Stimulated activated CD4-positive, alpha-beta T cell treated with anti-CD3 and anti-CD28 coated beads, Interleukin-2, amount 100 ng/mL, for 24 hours (primary cell): Measurements from ENCODE around the gene STX8.
"Not testable (repeated sequence)": the region's sequence is repeated elsewhere in the genome, so short reads cannot be mapped to it uniquely, and the experiment has no call there.

ENCODE experiments used
- DNase-seq, 2 donors: peaks; one replicate each; pipeline ENCODE4 v3.0.0-alpha.2; 2020

Gene STX8, protein sequence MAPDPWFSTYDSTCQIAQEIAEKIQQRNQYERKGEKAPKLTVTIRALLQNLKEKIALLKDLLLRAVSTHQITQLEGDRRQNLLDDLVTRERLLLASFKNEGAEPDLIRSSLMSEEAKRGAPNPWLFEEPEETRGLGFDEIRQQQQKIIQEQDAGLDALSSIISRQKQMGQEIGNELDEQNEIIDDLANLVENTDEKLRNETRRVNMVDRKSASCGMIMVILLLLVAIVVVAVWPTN

DNA sequence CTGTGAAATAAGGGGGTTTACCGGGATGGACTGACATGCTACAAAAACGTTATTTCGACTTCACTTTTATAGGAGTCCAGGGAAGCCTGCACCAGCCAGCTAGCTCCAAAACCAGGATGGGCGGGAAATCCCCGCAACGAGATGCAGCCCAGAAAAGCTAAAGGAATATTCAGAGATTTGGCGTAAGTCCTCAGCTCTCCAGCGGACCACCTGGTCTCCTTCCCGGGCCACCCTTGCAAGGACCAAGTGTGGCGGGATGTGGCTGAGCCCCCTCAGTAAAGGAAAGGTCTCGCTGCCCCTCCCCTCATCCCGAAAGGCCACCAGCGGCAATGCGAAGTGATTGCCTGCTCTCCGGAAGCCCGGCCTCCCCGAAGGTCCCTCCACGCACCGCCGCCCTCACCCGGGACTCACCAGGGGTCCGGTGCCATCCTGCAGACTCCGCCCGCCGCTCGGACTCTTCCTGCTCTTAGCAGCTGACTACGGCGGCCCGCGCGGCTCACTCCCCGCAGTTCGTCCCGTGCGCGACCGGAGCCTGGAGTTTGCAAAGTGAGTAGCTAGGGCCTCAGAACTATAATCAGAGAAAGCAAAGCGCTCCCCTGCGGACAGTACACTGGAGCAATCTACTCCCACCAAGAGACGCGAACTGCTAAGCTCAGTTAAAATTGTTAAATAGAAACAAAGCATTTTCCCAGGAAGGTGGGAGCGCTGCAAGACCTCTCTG is at the start of gene STX8:
STX8 (minus strand) TSS at position 440 of the 721 bp plus-strand sequence; CDS start at position 428, 12 bp downstream.
- DNase-seq = peak; percentile 86 to 89

DNA sequence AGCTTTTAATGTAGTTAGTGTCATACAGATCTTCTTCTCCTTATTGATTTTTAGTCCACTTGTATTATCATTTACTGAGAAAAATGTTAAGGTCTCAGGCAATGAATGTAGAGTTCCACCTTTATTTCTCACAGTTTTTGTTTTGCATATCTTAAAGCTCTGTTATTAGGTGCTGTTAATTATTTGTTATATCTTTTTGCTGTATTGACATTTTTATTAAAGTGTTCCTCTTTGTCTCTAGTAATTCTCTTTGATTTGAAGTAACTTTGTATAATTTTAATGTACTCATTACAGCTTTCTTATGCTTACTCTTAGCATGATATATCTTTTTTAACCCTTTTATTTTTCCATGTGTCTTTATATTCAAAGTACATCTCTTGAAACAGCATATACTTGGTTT is 47.3 kb upstream of the STX8 start:
- no peak for DNase-seq

DNA sequence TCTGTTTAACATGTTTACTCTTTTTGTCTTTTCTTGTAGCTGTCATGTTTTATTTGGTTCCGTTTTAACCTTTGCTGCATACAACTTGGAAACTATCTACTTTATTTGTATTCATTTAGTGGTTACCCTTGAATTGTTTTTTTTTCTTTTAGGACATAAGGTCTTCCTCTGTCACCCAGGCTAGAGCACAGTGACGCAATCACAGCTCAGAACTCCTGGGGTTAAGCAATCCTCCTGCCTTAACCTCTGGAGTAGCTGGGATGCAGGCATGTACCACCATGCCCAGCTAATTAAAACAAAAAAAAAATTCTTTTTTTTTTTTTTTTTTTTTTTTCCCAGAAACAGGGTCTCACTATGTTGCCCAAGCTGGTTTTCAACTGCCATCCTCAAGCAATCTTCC is 39.9 kb upstream of the STX8 start:
- DNase-seq = no peak

DNA sequence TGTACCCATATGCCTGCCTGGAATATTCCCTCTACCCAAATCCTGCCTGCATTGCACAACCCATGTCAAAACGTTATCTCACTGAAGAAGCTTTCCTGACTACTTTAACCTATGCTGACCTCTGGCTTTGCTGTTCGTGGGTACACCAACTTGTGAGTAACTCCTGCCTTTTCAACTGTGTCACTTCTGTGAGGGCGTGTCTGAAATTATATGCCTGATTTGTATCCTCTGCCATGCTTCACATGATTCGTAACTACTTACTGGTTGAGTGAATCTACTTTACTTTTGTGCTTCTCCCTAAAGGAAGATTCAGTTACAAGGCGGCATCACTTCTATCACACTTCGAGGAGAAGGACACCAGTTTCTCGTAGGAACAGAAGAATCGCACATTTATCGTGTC is 36.4 kb upstream of the STX8 start:
- DNase-seq = no peak

DNA sequence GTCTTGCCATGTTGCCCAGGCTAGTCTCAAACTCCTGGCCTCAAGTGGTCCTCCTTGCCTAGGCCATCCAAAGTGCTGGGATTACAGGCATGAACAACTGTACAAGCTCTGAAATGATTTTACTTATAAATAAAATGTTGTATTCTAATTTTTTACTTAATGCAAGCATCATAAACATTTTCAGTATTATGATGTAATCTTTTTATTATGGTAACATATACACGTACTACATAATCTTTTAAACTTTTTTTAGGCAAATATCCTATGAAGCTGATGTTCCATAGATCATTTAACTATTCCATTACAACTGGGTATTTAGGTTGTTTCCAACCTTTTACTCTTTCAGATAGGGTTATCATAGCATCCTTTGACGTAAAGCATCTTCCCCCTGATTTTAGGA is 35.9 kb upstream of the STX8 start:
- no peak for DNase-seq

DNA sequence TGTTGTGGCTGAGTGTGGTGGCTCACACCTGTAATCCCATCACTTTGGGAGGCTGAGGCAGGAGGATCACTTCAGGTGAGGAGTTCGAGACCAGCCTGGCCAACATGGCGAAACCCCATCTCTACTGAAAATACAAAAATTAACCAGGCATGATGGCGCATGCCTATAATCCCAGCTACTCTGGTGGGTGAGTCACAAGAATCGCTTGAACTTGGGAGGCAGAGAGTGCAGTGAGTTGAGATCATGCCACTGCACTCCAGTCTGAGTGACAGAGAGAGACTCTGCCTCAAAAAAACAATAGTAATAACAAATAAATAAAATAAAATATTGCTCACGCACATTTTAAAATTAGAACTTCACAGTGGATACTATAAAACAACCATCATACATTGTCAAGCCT is 31.4 kb upstream of the STX8 start:
- not testable (repeated sequence) for DNase-seq

DNA sequence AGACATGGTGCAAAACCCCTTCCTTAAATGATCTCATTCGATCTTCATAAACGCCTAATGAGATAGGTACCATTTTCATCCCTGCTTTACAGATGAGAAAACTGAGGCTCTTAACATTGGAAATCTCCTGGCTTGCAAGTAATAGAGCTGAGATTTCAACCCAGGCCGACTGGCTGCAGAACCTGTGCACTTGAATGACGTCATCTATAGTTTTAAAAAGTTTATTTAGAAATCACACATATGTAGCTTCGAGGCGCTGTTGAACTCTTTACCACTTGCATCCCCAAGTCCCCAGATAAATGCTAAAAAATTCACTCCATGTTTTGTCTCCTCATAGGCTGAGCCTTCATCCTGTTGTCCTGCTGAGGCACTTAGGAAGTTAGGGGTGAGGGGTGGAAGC is 30.8 kb upstream of the STX8 start:
- no peak for DNase-seq

DNA sequence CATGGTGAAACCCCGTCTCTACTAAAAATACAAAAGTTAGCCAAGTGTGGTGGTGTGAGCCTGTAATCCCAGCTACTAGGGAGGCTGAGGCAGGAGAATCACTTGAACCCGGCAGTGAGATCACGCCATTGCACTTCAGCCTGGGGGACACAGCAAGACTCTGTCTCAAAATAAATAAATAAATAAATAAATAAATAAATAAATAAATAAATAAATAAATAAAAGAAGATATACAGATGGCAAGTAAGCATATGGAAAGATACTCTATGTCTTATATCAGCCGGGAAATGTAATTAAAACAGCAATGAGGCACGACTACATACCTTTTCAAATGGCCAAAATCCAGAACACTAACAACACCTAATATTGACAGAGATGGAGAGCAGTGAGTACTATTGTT is 29.0 kb upstream of the STX8 start:
- DNase-seq = not testable (repeated sequence)

DNA sequence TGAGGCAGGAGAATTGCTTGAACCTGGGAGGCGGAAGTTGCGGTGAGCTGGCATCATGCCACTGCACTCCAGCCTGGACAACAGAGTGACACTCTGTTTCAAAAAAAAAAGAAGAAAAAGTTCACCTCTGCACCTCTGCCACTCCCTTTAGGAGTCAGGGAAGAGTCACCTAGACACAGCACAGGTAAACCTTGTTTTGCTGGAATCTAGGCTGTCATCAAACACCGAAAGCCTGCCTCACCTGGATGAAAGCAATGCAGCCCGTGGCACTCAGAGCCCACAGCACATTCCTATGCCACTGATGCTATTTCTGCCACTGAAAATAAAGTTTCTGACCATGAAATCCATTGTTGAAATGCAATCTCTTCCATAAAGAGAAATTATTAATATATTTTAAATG is 23.0 kb upstream of the STX8 start:
- no peak for DNase-seq

DNA sequence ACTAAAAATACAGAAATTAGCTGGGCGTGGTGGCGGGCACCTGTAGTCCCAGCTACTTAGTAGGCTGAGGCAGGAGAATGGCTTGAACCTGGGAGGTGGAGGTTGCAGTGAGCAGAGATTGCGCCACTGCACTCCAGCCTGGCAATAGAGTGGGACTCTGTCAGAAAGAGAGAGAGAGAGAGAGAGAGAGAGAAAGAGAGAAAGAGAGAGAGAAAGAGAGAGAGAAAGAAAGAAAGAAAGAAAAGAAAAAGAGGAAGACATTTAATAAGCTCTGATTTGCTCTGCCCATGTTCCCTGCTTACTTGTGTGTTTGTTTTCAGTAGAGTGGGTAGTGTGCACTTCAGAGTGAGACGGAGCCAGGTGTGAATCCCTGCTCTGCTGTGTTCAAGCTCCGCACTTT is 22.0 kb upstream of the STX8 start:
- DNase-seq = not testable (repeated sequence)

DNA sequence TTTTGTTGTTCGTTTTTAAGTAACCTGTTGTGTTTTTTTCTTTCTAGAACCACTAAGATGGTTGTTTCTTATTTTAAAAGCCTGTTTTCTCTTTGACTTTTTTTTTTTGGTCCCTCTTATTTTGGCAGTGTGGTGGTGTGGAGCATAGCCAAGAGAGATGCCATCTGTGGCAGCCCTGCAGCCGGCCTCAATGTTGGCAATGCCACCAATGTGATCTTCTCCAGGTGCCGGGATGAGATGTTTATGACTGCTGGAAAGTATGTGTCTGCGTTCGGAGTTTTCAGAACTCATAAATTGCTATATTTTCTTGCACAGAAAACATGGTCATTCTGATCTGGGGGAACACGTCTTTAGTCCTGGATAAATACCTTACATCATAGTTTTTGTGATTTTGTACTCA is 18.4 kb upstream of the STX8 start:
- no peak for DNase-seq

DNA sequence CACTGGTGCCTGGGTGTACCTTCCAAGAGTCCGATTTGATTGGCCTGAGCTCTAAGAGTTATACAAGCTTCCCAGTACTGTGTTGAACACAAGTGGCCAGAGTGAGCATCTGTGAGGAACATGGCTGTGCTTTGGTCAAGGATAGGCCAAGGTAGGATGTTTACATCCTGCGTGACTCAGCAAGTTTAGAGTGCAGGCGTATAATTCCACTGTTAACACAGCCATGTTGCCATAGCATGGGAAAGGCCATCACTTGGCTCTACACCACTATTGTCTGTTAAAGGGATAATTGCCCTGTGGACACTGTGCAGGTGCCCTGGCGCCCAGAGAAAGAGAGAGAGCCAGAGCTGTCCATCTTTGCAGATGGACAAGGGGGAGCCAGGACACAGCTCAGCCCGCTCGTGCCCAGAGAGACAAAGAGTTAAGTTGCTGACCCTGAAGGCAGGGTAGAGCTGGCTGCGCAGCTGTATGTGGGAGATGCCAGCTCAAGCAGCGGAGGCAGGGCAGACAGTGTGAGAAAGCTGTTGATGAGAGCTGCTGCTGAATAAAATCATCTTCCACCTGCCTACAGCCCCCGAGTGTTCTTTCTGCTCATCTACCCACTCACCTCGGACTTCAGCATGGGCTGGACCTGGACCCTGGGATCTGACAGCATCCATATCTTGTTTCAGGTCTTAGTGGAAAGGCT is 12.5 kb upstream of the STX8 start:
- DNase-seq = no peak

DNA sequence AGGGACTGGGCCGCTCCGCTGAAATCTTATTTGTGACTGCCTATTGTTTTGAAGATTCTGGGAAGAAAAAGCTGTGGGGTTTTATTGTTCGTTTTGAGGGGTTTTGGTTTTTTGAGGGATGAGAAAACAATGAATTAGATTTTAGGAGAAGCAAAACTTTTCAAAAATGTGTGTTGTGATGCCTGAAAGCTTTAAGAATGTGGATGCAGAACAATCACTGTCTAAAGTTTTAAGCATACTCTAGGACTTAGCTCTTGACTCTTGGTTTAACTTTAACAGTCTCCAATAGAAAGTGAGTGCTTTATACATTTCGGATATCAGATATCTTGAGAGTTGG is 1.7 kb upstream of the STX8 start:
- DNase-seq = no peak

DNA sequence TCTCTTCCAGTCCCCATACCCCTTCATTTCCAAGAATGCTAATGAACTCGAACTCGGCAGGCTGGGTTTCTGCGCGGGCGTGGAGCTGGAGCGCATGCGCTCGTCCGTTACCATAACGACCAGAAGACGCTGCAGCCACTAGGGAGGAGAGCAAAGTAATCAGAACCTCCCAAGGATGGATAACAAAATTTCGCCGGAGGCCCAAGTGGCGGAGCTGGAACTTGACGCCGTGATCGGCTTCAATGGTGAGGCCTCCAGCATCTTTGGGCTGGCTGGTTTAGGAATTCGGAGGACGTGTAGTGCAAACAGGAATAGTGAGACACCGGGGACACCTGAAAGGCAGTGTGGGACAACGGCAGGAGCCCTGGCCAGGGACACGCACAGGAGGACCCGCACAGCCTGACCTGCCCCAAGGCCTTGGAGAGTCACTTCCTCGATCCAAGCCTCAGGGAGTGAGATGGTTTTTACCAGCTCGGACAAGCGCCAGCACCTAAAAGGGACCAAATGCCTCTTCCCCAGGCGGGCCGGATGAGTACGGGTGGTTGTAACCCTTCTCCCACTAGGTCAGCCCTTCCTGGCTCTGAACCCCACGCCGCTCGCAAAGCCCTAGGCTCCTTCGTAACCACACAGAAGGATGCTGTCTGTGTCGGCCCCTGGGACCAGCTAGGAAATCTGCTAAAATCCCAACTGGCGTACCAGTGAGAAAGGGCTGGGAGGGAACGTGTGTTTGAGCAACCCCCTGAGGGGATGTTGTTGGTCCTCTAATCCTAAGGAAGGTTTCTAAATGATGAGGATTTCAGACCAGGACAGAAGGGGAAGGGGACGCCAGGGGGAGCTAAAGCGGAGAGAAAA is 1.1 kb upstream of the STX8 start, which contains the start of gene CFAP52:
CFAP52 (plus strand) TSS at position 122 of the 852 bp plus-strand sequence; CDS start at position 176, 54 bp downstream.
- peak; percentile 79 to 81 for DNase-seq

DNA sequence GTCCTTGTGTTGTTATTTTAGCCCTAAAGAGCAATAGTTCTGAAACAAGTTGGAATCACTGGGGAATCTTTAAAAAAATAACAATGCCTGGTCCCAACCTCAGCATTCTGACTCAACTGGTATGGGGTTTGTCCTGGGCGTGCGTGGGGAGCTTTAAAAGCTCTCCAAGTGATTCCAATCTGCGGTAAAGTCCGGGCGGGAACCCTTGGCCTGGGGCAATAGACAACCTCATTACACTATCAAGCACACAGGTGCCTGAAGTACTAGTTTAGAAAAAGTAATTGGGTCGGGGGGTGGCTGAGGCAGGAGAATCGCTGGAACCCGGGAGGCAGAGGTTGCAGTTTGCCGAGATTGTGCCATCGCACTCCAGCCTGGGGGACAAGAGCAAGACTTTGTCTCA is 4.4 kb downstream of the STX8 start:
- DNase-seq = no peak

DNA sequence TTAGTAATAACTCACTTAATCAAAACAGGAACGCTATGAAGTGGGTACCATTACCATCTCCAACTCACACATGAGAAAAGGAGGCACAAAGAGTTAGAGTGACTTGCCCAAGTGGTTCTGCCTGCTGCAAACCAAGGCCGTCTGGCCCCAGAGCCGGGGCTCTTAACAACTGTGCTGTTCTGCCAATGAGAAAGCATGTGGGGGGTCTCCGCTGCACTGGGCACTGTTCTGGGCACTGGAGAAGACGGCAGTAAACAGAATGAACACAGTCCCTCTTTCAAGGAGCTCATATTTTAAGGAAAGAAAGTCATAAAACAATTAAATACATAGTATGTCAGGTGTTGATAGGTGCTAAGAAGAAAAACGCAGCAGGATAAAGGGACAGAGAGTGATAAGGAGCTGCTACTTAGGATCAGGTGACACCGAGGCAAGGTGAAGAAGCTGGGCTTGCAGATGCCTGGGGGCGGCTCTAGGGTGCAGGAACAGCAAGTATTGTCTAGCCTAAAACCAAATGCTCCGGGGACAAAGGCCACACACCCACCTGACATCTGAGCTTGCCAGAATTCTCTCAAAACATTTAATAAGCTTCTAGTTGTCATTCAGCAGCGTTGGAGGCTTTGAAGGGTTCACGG is 6.5 kb downstream of the STX8 start:
- DNase-seq = no peak

DNA sequence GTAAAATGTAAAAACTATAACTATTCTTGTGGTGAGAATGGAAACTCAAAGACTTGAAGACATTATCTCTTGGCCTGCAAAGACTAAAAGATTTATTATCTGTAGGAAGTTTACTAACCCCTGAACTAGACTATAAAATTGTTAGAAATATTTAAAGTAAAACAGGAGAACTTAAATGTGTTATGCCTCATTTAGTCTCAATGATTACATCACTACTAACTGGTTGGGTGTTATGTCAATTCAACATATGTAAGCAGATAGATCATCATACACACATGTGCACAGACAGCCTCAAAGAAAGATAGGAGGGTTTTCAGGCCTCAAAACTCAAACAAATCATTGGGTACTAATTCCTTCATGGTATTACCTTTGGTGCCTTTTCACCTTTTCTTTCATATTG is 7.6 kb downstream of the STX8 start:
- no peak for DNase-seq

DNA sequence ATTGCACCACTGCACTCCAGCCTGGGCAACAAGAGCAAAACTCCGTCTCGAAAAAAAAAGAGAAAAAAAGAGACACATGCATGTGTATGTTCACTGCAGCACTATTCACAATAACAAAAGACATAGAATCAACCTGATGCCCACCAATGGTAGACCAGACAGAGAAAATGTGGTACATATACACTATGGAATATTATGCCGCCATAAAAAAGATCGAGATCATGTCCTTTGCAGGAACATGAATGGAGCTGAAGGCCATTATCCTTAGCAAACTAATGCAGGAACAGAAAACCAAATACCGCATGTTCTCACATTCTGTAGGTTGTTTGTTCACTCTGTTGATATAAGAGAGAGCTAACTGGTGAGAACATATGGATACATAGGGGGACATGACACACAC is 8.9 kb downstream of the STX8 start:
- not testable (repeated sequence) for DNase-seq

DNA sequence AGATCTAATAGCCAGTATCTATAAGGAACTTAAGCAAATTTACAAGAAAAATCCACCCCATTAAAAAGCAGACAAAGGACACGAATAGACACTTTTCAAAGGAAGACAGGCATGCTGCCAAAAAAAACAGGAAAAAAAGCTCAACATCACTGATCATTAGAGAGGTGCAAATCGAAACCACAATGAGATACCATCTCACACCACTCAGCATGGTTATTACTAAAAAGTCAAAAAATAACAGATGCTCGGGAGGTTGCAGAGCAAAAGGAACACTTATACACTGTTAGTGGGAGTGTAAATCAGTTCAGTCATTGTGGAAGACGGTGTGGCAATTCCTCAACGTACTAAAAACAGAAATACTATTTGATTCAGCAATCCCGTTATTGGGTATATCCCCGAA is 9.6 kb downstream of the STX8 start:
- DNase-seq = no peak

DNA sequence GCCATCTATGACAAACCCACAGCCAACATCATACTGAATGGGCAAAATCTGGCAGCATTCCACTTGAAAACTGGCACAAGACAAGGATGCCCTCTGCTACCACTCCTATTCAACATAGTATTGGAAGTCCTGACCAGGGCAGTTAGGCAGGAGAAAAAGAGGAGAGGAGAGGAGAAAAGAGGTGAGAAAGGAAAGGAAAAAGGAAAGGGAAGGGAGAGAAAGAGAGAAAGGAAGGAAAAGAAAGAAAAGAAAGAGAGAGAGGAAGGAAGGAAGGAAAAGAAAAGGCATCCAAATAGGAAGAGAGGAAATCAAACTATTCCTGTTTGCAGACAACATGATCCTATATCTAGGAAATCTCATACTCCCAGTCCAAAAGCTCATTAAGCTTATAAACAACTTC is 11.5 kb downstream of the STX8 start:
- no peak for DNase-seq

DNA sequence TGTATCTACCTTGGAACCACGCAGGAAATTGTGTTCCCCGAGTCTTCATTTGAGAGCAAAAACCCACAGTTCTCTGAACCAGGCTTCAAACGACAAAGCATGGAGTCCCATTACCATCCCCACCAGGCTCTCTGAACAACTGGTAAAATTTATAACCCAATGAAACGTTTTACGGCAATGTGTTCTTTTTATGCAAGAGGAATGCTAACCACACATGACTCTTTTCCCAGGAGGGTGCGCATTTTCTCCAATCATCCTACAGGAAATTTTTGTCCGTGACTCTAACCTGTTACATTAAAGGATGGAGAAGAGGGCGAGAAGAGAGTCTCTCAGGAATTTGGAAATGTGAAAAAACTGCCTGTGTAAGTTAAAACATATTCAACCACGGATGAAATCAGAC is 17.8 kb downstream of the STX8 start:
- no peak for DNase-seq

DNA sequence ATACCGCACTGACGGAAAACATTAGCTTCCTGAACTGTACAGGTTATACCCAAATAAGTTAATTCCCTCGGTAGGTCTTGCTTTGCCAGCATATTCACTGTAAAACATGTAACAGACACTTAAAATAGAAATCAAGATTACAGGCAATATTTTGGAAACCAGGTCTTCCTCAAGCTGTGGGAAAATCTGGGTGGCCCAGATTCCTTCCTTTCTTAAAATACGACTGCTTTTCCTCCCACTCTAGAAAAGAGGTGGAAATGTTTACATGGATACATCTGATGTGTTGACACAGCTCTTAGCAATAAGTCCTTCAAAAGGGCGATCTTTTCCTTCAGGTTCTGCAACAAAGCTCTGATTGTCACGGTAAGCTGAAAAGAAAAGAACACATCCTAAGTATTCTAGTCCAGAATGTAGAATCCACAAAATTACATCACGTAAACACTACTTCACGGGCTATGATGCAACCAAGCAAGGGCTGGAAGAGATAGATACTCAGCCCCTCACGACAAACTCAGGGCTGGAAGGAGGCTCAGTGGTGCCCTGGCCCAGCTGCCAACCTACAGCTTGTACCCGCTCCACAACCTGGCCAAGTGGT is 18.4 kb downstream of the STX8 start:
- no peak for DNase-seq
